Stimulated activated CD4-positive, alpha-beta T cell treated with anti-CD3 and anti-CD28 coated beads, Interleukin-4, amount 100 ng/mL, for 24 hours (primary cell): Measurements from ENCODE around the gene PIP5K1C.
A peak's percentile ranks its signal among the peaks of the same experiment; 100 is the strongest.

Source experiments
- DNase-seq: peaks from one replicate; pipeline ENCODE4 v3.0.0-alpha.2; 2020

Gene PIP5K1C

GRCh38 chr19:3693025-3693925, 7.0 kb downstream of the PIP5K1C start:
- DNase-seq: no peak

- DNase-seq: peak; percentile 52
Measured at GRCh38 chr19:3692141-3693024, 7.9 kb downstream of the PIP5K1C start.

GRCh38 chr19:3691726-3692125, 8.5 kb downstream of the PIP5K1C start:
- no peak for DNase-seq

GRCh38 chr19:3691372-3691716, 8.9 kb downstream of the PIP5K1C start:
- no peak for DNase-seq

GRCh38 chr19:3690551-3691371, 9.5 kb downstream of the PIP5K1C start:
- DNase-seq: no peak

- DNase-seq: peak; percentile 33
Measured at GRCh38 chr19:3687774-3688706, 12.2 kb downstream of the PIP5K1C start.

GRCh38 chr19:3687393-3687773, 12.9 kb downstream of the PIP5K1C start:
- DNase-seq: no peak

- no peak for DNase-seq
Measured at GRCh38 chr19:3684817-3685410, 15.4 kb downstream of the PIP5K1C start.

- DNase-seq: no peak
Measured at GRCh38 chr19:3684054-3684816, 16.0 kb downstream of the PIP5K1C start.

GRCh38 chr19:3683405-3684053, 16.7 kb downstream of the PIP5K1C start:
- no peak for DNase-seq

GRCh38 chr19:3682741-3683404, 17.4 kb downstream of the PIP5K1C start:
- no peak for DNase-seq

GRCh38 chr19:3682286-3682685, 18.0 kb downstream of the PIP5K1C start:
- DNase-seq: no peak

- DNase-seq: no peak
Measured at GRCh38 chr19:3680939-3681338, 19.3 kb downstream of the PIP5K1C start.

GRCh38 chr19:3679581-3679980, 20.7 kb downstream of the PIP5K1C start:
- DNase-seq: no peak

GRCh38 chr19:3679138-3679537, 21.1 kb downstream of the PIP5K1C start:
- DNase-seq: no peak

- no peak for DNase-seq
Measured at GRCh38 chr19:3678188-3678587, 22.1 kb downstream of the PIP5K1C start.

GRCh38 chr19:3674784-3675543, 25.3 kb downstream of the PIP5K1C start:
- no peak for DNase-seq
